ENCODE data around the gene MCTP1.

MCTP1 gene

DNA sequence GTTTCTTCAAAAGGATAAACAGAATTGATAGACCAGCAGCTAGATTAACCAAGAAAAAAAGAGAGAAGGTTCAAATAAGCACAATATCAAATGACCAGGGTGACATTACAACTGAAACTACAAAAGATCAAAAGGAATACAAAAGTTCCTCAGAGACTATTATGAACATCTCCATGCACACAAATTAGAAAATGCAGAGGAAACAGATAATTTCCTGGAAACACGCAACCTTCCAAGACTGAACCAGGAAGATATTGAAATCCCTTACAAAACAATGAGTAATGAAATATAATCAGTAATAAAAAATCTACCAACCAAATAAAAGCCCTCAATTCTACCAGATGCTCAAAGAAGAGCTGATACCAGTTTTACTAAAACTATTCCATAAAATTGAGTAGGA lies 252.1 kb downstream of the MCTP1 start:
- Histone ChIP-seq H3K4me3 (ENCODE audit: low read length) (no peak overlapping the region), H3K36me3 (ENCODE audit: control insufficient read depth, low read length) (no peaks in the 10 kb centered on the region), H4K20me1 (ENCODE audit: control insufficient read depth, insufficient read depth, low read depth, low read length) (no peaks in the 10 kb centered on the region)

DNA sequence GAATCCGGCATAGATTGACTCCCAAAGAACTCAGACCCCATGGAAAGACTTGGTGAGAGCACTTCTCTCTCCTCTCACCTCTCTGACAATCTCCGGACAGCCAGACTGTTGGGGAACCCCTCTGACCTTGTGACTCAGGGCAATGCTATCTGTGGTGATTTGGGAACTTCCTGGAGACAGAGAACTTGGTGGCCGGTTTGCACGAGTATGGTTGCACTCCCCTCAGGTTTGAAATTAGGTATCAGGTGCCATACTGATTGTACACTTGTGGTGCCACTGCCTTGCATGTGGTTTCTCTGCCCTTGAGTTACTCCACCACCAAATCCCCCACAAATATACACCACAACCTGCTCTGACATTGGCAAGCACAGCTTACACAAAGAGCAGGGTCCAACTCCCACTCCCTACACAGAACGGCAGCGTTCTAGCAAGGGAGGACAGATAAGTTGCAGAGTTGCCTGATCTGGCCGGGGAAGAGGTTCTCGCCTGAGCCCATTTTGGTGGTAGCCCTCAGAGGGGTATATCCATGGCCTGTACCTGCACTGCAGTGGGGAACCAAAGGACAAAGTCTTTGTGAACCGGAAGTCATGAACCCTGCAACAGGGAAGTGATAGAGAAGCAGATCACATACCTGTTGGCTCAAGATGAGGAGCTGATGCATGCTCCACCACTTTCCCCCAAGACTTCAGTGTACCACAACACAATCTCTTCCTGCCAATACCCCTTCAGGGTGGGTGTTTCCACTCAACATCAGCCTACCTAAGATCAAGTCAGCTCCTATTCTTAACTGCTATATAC lies 255.1 kb downstream of the MCTP1 start:
- no peak overlapping the region for H3K4me2 ChIP-seq (ENCODE audit: low read length)
- H3K9me2 ChIP-seq (replicated peaks; ENCODE audit: control insufficient read depth, low read length) = no peaks in the 10 kb centered on the region
- no peak overlapping the region for H3K27ac ChIP-seq (ENCODE audit: low read depth, low read length)
- H3K9me3 ChIP-seq (ENCODE audit: control insufficient read depth, insufficient read depth, low read length) = no peaks in the 10 kb centered on the region
- TF ChIP-seq, protein P1, sequence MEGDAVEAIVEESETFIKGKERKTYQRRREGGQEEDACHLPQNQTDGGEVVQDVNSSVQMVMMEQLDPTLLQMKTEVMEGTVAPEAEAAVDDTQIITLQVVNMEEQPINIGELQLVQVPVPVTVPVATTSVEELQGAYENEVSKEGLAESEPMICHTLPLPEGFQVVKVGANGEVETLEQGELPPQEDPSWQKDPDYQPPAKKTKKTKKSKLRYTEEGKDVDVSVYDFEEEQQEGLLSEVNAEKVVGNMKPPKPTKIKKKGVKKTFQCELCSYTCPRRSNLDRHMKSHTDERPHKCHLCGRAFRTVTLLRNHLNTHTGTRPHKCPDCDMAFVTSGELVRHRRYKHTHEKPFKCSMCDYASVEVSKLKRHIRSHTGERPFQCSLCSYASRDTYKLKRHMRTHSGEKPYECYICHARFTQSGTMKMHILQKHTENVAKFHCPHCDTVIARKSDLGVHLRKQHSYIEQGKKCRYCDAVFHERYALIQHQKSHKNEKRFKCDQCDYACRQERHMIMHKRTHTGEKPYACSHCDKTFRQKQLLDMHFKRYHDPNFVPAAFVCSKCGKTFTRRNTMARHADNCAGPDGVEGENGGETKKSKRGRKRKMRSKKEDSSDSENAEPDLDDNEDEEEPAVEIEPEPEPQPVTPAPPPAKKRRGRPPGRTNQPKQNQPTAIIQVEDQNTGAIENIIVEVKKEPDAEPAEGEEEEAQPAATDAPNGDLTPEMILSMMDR (IDR thresholded peaks at IDR 0.05; ENCODE audit: low read depth, low read length, poor library complexity, severe bottlenecking) = no peak
- no peak for TF ChIP-seq EZH2phosphoT487 (IDR thresholded peaks at IDR 0.05; ENCODE audit: borderline replicate concordance, low read length)
- no peaks in the 10 kb centered on the region for H4K20me1 ChIP-seq (ENCODE audit: control insufficient read depth, insufficient read depth, low read depth, low read length)
- no peaks in the 10 kb centered on the region for H3F3A ChIP-seq (ENCODE audit: control insufficient read depth, insufficient read depth)
- no peaks in the 10 kb centered on the region for H3K79me2 ChIP-seq (ENCODE audit: control insufficient read depth, low read length)
- H3K4me3 ChIP-seq (ENCODE audit: low read length) = no peak overlapping the region
- no peaks in the 10 kb centered on the region for H3K36me3 ChIP-seq (ENCODE audit: control insufficient read depth, low read length)
- H3K4me1 ChIP-seq (ENCODE audit: control insufficient read depth, low read length) = no peaks in the 10 kb centered on the region
- no peaks in the 10 kb centered on the region for H3K27me3 ChIP-seq (ENCODE audit: control insufficient read depth, low read length)

More for the DNA sequence above, 252.1 kb downstream of the MCTP1 start:
- H3K4me2 ChIP-seq (ENCODE audit: low read length) = no peak overlapping the region
- H3K27me3 ChIP-seq (ENCODE audit: control insufficient read depth, low read length) = no peaks in the 10 kb centered on the region
- H3K4me1 ChIP-seq (ENCODE audit: control insufficient read depth, low read length) = no peaks in the 10 kb centered on the region
- TF ChIP-seq EZH2phosphoT487 (IDR thresholded peaks at IDR 0.05; ENCODE audit: borderline replicate concordance, low read length) = no peak
- TF ChIP-seq, protein P1 (IDR thresholded peaks at IDR 0.05; ENCODE audit: low read depth, low read length, poor library complexity, severe bottlenecking) = no peak
- no peaks in the 10 kb centered on the region for H3F3A ChIP-seq (ENCODE audit: control insufficient read depth, insufficient read depth)
- H3K27ac ChIP-seq (ENCODE audit: low read depth, low read length) = no peak overlapping the region
- no peaks in the 10 kb centered on the region for H3K79me2 ChIP-seq (ENCODE audit: control insufficient read depth, low read length)
- no peaks in the 10 kb centered on the region for H3K9me2 ChIP-seq (replicated peaks; ENCODE audit: control insufficient read depth, low read length)
- no peaks in the 10 kb centered on the region for H3K9me3 ChIP-seq (ENCODE audit: control insufficient read depth, insufficient read depth, low read length)

- Histone ChIP-seq H3K4me2 (ENCODE audit: low read length) (no peak overlapping the region), H3K79me2 (ENCODE audit: control insufficient read depth, low read length) (no peaks in the 10 kb centered on the region), H3F3A (ENCODE audit: control insufficient read depth, insufficient read depth) (no peaks in the 10 kb centered on the region), H4K20me1 (ENCODE audit: control insufficient read depth, insufficient read depth, low read depth, low read length) (no peaks in the 10 kb centered on the region), H3K9me3 (ENCODE audit: control insufficient read depth, insufficient read depth, low read length) (no peaks in the 10 kb centered on the region), H3K9me2 (replicated peaks; ENCODE audit: control insufficient read depth, low read length) (no peaks in the 10 kb centered on the region), H3K27me3 (ENCODE audit: control insufficient read depth, low read length) (no peaks in the 10 kb centered on the region), H3K4me1 (ENCODE audit: control insufficient read depth, low read length) (no peaks in the 10 kb centered on the region), H3K27ac (ENCODE audit: low read depth, low read length) (no peak overlapping the region), H3K4me3 (ENCODE audit: low read length) (no peak overlapping the region), H3K36me3 (ENCODE audit: control insufficient read depth, low read length) (no peaks in the 10 kb centered on the region)
- no peak for TF ChIP-seq EZH2phosphoT487 (IDR thresholded peaks at IDR 0.05; ENCODE audit: borderline replicate concordance, low read length)
- TF ChIP-seq, protein P1 (IDR thresholded peaks at IDR 0.05; ENCODE audit: low read depth, low read length, poor library complexity, severe bottlenecking) = no peak
Observed at GRCh38 chr5:95027775-95028174, 257.1 kb downstream of the MCTP1 start.
